Stimulated activated CD4-positive, alpha-beta T cell treated with anti-CD3 and anti-CD28 coated beads, Interleukin-4, amount 100 ng/mL, for 4 hours (primary cell): ENCODE data around the gene SLC38A9.
A peak's percentile ranks its signal among the peaks of the same experiment; 100 is the strongest.
"Not testable (repeated sequence)": the region's sequence is repeated elsewhere in the genome, so short reads cannot be mapped to it uniquely, and the experiment has no call there.

Experiments
- DNase-seq, 2 experiments: peaks; one replicate each; pipeline ENCODE4 v3.0.0-alpha.2; 2020

Gene SLC38A9, protein sequence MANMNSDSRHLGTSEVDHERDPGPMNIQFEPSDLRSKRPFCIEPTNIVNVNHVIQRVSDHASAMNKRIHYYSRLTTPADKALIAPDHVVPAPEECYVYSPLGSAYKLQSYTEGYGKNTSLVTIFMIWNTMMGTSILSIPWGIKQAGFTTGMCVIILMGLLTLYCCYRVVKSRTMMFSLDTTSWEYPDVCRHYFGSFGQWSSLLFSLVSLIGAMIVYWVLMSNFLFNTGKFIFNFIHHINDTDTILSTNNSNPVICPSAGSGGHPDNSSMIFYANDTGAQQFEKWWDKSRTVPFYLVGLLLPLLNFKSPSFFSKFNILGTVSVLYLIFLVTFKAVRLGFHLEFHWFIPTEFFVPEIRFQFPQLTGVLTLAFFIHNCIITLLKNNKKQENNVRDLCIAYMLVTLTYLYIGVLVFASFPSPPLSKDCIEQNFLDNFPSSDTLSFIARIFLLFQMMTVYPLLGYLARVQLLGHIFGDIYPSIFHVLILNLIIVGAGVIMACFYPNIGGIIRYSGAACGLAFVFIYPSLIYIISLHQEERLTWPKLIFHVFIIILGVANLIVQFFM

DNA sequence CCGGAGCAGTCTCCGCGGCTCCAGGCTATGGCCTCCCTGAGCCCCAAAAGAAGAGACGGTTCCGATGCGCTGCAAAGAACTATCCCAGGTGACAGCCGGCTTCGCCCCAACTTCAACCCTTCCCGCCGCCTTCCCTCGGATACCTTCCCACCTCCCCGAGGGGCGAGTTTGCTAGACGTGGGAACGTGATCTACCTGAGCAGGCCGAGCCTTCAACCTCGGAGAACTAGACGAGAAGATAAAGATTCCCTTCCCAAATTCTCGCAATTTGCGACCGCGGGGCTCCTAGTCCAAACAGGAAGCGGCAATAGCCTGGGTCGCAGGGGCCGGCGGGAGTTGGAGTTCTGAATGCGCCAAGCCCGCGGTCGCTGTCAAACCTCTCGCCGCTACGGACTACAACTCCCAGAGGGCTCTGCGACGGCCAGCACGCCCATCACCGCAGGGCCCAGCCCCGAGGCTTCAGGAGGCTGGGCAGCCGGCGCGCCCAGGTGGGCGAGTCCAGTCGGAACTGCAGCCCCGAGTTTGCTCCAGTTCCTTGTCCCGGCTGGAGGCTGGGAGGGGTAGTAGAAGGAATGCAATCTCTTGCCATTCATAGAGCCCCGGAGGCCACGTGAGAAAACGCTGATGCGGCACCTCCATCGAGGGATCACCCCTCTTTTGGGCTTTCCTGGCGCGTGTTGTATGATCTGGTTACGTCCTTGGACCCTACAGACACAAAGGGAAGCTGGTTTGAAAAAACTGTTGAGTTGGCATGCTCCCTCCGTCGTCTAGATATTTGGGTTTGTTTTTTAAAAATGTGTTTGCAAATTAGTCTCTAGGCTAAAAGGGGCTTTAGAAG lies at the start of gene SLC38A9:
TSS of gene SLC38A9 (minus strand) at position 302 of the 837 bp plus-strand sequence. CDS start 14,366 bp downstream, outside the sequence.
- peak; percentile 90 to 93 for DNase-seq

DNA sequence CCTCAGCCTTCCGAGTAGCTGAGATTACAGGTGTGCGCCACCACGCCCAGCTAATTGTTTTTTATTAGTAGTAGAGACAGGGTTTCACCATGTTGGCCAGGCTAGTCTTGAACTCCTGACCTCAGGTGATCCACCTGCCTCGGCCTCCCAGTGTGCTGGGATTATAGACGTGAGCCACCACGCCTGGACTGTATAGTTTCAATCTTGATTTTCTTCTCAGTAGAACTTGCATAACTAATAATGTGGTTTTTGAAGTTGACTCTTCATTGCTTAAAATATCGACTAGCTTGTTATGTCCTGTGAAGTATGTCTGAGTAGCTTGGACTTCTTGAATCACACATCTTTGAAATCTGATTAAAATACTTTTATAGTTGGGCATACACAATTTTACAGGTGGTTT lies 49.6 kb upstream of the SLC38A9 start:
- not testable (repeated sequence) for DNase-seq

DNA sequence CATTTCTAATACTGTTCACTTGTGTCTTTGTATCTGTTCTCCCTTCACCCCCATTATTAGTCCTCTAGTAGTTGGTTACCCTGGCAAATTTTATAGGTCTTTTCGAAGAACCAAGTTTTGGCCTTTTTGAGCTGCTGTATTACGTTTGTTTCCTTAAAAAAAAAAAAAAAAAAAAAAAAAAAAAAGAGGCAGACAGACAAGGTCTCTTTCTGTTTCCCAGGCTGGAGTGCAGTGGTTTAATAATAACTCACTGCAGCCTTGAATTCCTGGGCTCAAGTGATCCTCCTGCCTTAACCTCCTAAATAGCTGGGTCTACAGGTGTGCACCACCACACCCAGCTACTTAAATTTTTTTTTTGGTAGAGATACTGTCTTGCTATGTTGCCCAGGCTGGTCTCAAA lies 46.6 kb upstream of the SLC38A9 start:
- no peak for DNase-seq

DNA sequence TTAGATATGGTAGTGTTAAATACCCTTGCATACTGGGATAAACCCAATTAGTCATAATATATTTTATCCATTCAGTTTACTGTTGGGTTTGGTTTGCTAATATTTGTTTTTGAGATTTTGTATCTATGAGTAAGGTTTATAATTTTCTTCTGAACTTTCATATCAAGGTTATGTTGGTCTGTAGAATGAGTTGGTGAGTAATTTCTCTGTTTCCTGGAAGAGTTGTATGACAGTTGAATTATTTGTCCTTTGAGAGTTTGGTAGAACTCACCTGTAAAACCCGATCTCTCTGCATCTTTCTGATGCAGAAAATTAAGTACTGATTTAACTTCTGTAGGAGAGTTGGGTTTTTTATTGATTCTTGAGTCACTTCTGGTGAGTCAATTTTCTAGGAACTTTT lies 46.1 kb upstream of the SLC38A9 start:
- no peak for DNase-seq

DNA sequence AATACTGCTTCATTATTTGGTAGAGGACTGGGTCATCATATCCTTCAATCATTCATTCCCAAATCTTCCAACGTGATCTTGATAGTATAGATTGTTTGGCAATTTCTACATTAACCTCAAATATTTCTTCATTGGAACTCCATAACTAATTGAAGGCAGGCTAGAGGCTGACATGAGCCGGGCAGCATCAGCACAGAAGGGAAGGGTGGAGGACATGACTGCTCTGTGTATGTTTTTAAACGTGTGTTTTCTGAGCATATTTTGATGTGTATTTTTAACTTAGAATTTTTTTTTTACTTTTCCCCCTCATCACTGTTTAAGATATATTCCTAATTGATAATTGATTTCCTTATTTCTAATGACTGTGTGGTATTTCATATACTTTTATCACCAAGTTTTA lies 38.4 kb upstream of the SLC38A9 start:
- DNase-seq = no peak

DNA sequence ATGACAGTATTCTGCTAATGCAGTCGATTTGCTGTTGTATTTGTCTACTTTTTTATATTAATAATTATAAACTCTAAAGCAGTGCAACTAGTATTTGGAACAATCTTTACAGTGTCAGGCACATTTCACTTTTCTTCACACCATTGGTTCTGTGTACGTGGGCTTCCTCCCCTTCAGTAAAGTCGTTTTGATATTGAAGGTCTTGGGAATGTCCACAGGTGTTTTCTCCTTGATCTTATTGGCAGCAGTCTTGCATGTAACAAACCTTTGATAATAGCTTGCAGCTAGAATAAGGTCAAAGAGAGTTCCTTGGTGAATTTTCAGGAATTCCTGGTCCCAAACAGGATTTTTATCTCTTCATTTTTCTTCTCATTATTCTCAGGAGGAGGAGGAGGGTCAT lies 37.9 kb upstream of the SLC38A9 start:
- no peak for DNase-seq

DNA sequence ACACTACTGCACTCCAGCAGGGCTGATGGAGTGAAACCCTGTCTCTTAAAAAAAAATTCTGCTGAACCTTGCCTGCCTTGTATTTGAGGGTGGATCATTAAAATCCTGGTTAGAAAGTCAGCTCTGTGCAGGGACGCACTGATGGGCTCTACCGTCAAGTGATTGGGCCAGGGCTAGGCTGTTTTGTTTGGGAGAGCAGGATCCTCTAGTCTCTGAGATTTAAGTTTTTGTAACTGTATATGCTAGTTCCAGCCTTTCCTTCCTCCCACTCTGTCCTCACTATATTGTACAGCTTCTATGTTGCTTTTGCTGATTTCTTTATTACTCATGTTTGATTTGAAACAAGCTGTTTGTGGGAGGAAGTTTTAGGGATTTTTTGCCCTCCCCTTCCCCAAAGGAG lies 37.3 kb upstream of the SLC38A9 start:
- no peak for DNase-seq

DNA sequence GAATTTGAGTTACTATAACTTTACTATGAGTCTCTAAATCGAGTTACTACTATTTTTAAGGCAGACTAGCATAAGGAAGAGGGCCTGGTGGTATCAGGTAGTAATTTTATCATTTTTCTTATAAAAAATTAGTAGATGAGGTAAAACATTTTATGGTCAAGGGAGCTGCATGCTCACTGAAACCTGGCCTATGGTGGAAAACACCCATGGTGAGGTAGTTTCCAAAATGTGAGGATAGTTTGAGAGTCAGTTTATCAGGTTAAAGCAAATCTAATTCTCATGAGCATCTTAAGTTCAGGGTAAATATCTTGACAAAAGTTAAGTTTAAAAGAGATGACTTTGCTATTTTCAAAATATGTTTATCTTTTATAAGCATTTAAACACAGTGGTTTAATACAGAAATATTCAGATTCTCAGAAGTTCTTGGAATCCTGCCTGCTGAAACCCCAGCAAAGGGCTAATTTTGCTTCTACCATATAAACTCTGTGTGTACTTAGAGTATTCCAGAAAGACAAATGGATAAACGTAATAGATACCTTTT lies 35.7 kb upstream of the SLC38A9 start:
- no peak for DNase-seq

DNA sequence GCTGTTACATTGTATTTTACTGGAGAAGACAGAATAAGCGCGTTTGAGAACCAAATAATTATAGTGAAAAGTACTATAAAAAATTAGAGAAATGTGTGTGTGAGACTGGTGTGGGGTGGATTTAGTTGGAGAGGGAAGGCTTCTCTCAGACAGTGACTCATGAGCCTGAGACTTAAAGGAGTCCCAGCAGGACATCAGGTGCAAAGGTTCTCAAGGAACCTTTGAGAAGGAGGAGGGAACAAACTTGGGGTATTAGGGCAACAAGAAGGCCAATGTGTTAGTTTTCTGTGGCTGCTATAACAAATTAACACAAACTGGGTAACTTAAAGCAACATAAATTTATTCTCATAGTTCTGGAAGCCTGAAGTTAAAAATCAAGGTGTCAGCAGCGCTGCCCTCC lies 30.7 kb upstream of the SLC38A9 start:
- no peak for DNase-seq

DNA sequence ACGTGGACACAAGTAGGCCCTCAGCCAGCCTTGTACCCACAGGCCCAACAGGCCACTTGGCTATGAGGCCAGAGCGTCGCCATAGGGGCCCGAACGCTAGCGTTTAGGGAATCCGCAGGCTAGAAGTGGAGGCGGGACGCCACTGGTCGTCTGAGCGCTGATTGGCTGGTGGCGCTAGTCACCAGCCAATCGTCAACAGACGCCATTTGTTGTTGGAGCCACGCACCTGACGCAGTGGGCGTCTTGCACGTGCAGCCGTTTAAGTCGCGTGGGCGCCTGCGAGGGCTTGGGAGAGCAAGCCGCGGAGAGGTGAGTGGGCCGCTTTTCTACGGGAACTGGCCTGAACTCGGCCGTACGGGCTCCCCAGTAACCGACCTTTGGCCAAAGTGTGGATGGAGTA lies 25.7 kb upstream of the SLC38A9 start, which contains the start of gene DDX4:
TSS of gene DDX4 (plus strand) at position 269 of the 400 bp plus-strand sequence. CDS start 903 bp downstream, outside the sequence.
- no peak for DNase-seq

DNA sequence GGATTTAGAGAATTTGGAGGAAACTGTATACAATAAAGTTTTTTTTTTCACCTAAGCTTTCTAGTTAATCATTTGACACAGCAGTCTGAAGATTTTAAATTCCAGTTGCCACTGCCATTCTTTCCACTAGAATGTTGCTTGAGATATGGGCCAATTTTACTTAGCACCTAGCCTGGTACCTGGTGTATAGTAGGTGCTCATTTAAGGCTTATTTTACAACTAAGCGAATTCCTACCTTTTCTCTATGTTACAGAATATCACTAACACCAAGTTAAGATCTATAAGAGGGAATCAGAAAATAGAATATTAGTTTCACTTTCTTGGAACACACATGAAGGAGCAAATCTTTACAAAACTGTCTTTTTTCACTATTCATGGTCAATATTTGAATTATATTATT lies 22.5 kb upstream of the SLC38A9 start:
- DNase-seq = no peak

DNA sequence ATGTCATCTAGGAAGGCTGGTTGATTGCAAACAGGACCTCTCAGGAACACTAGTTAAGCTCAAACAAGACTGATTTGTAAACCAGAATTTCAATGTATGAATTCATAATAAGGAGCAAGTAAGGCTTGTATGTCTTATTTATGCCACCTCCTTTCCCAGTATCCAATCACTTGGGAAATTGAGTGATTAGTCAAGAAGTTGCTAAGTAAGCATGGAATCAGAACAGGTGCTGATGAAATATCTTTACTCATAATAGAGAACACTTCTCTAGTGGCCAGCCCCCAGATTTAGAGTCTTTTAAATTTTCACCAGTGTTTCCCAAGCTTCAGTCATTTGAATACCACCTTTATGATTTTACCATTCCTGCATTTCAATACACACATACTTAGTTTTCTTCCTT lies 20.5 kb upstream of the SLC38A9 start:
- DNase-seq = no peak

DNA sequence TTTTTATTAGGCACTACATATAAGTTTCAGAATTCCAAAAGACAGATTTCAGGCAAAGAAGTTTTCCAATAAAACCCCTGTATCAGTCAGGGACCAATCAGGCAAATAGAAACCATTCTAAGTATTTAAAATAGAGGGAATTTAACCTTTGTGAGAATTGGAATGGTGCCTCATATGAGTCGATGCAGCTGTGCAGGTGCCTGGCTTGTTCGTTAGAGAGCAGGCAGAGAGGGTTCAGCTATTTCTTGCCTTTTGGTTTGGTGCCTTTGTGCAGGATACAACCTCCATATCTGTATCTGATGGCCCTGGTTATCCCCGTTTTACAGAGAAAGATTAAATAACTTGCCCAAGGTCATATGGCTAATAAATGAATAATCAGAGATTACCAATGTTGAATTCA lies 19.7 kb upstream of the SLC38A9 start:
- DNase-seq = no peak

DNA sequence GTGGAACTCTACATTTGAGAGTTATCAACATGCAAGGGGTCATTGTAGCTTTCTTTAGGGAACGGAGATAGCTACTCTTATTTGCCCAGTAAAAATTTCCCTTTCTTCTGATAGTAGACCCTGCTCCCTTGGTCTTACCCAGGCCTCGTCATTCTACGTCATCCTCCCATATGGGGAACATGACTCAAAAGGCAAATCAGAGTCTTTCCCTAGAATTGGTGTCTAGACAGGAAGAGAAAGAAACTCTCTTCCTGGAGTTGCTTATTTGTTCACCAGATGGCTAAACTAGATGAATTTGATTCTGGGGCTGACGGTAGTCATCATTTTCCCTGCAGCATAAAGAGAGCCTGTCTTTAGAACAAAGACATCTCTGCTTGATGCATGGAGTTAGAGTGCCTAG lies 12.2 kb upstream of the SLC38A9 start:
- DNase-seq = no peak

DNA sequence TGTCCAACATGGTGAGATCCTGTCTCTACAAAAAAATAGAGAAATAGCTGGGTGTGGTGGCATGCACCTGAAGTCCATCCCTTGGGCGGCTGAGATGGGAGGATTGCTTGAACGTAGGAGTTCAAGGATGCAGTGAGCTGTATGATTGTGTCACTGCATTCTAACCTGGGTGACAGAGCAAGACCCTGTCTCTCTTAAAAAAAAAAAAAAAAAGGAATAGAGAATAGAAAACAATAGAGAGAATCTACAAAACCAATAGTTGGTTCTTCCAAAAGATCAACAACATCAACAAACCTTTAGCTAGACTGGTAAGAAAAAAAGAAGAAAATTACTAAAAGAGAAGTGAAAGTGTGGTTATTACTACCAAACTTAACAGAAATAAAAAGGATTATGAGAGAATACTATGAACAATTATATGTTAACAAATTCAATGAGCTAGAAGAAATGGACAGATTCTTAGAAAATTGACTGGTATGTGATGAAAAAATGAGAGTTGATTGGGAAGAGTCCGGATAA lies 8.1 kb upstream of the SLC38A9 start:
- no peak for DNase-seq

DNA sequence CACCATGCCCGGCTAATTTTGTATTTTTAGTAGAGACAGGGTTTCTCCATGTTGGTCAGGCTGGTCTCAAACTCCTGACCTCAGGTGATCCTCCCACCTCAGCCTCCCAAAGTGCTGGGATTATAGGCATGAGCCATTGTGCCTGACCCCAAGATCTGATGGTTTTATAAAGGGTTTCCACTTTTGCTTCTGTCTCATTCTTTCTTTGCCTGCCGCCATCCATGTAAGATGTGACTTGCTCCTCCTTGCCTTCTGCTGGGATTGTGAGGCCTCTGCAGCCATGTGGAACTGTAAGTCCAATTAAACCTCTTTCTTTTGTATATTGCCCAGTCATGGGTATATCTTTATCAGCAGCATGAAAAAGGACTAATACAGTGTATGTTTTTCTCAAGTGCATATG lies 6.9 kb upstream of the SLC38A9 start:
- DNase-seq = not testable (repeated sequence)

DNA sequence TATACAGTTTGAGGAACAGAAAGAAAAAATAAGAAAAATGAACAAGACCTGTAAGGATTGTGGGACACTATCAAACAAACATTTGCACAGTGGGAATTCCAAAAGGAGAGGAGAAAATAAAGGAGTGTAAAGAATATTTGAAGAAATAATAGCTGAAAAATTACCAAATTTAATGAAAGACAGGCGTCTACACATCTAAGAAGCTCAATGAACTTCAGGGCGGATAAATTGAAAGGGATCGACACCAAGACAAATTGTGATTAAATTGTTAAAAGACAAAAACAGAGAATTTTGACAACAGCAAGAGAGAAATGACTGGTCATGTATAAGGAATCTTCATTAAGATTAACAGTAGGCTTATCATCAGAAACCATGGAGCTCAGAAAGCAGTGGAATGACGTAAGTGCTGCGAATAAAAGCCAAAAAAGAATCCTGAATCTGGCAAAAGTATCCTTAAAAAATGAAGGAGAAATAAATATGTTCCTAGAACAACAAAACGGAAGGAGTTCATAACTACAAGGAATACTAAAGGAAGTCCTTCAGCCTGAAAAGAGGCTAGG lies 3.5 kb upstream of the SLC38A9 start:
- DNase-seq = no peak

DNA sequence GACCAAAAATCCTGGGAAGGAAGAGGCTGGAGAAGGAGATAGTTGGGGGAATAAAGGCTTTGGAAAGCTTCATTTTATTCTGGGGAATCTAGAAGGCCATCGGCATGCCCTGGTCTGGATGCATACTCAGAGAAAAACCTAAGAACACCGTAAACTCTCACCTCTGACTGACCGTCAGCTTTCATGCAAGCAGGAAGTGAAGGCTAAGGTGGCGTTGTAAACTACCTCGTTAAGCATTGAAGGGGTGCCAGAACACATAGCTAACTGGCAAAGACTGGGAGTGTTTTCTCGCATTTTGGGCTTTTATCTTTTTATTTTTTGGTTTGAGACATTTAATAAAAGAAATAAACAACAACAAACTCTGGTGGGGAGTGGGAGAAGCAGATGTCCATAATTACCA lies 2.6 kb upstream of the SLC38A9 start:
- DNase-seq = no peak

DNA sequence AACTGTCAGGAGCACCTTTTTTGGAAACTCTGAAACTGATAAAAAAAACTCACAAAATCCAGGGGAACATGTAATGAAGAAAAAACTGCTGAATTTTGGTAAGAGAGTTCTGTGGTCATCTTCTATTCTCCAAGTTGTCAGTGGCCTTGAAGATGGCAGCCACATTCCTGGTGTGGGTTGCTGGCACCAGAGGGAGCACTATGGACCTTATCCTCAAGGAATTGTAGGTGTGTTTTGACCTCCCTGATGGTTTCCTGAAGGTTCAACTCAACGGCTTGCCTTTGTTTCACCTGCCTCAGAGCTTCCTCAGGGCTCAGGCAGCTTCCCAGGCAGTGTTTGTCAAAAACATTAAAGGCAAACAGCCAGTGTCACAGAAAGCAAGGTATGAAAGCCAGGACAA lies 2.2 kb upstream of the SLC38A9 start:
- no peak for DNase-seq

DNA sequence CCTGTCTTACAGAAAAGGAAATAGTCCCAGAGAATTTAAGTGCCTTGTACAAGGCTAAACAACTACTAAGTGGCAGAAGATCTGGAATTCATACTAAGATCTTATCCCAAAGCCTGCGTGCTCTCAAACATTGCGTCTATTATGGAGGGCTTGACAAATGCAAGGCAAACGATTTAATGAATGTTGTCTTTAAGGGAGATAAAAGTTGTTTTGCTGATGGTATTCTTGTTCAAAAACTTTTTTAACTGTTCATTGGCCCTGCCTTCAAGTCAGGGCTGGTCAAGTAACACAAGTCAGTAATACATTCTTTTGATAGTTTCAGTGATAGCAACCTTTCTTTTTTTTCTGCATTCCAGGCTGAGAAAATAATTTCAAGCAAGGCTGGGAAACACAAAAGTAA lies 1.7 kb upstream of the SLC38A9 start:
- no peak for DNase-seq

DNA sequence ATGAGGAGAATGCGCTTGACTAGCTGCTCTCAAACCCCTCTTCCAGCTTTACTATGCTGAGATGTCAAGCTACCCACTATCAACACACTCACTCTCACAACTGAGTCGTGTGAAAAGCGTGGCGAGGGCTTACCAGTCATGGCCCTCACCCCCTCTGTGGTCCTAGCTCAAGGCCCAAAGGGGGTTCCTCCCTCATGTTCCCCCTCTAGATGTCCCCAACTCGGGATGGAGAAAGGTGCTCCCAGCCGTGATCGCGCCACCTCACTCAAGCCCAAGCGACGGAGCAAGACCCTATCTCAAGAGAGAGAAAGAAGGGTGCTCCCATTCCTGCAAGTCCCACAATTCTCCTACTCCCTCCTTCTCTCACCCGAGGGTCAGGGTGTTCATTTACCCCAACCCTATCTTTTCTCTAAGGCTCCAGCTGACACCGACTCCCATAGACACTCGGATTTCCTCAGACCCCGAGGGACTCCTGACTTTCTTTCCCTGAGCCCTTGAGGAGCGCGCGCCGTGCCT lies 559 bp downstream of the SLC38A9 start:
- no peak for DNase-seq

DNA sequence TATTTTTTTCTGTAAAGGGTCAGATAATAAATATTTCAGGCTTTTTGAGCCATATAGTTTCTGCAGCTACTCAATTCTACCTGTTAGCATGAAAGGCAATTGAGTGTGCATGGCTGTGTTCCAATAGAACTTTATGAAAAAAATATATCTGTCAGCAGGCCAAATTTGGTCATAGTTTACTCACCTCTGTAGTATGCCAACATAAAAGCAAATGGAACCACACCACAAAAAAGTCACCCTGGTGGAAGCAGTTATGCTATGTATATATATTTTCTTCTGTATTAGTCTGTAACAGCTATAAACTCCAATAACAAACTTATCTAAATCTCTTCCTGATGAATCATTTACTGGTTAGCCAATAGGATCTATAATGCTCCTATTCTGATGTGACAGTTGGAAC lies 3.4 kb downstream of the SLC38A9 start:
- DNase-seq = no peak

DNA sequence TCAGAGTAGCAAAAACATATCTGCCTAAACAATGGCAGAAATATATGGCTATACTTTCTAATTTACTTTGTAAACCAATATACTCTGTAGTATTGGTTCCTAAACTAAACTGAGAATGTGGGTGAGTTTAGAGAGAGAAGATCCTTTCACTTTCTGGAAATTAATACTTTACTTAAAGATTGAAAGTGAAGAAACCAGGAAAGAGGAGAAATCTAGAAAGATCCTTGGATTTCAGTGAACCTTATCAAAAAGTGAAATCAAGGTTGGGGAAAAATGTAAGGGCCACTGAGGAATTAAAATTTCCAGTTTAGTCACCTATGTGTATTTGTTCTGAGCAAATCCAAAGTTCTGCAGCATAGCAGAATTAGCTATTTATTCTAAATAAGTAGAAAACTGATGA lies 5.9 kb downstream of the SLC38A9 start:
- no peak for DNase-seq
